Stomach (tissue), 4 donors: ENCODE measurements around the gene NR1D1.

ENCODE experiments used
- CTCF ChIP-seq, 7 experiments: fragments of 450-650 bp in 4 of 7; fragments of 200-600 bp in 3 of 7; sonication (generic) in 3 of 7; IDR thresholded peaks; one replicate each; pipeline ENCODE4 v1.5.1; 2016 to 2019; ENCODE audit warnings: antibody characterized with exemption in 7 of 7, control low read depth in 2 of 7, mild to moderate bottlenecking in 1 of 7
- POLR2A ChIP-seq, 4 donors: fragments of 450-650 bp; IDR thresholded peaks; one replicate each; pipeline ENCODE4 v1.6.1; 2016; ENCODE audit warnings: antibody characterized with exemption in 4 of 4, control low read depth in 2 of 4, mild to moderate bottlenecking in 1 of 4, moderate library complexity in 1 of 4

- TF ChIP-seq POLR2A (IDR thresholded peaks at IDR 0.05), result no peak
- TF ChIP-seq CTCF (IDR thresholded peaks at IDR 0.05), result no peak
Measured at GRCh38 chr17:40093005-40093579, 7.3 kb downstream of the NR1D1 start.
